ENCODE data around the gene IGF2R.

IGF2R gene

DNA sequence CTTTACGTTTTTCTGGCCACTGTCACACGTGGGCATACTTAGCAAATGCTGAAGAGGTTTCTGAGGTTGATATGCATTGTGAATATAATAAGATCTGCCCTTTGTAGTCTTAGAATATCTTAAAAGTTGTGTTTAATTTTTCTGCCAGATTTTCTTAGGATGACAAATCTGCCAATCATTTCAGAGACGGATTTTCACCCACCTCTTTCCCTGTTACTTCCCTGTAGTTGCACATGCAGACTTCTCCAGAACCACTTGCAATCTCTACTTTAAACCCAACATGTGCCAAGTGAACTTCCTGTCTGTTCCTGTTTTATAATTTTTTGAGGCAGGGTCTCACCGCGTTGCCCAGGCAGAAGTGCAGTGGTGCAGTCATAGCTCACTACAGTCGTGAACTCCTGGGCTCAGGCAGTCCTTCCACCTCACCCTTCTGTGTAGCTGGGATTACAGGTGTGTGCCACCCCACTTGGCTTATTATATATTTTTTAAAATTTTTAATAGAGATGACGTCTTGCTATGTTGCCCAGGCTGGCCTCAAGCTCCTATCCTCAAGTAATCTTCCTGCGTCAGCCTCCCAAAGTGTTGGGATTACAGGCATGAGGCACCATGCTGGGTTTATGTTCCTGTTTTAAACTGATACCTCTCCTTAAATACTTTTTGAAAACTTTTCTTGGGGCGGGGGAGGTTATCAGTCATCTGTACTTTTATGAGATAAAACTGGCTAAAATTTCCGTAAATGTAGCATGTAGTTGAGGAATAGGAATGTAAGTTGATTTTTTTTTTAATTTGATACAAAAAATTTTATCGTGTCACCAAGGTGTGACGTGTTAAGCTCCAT lies 2.7 kb downstream of the IGF2R start:
- TF ChIP-seq CTCF (IDR thresholded peaks at IDR 0.05; ENCODE audit: low read depth, low read length): no peak
- no peak overlapping the region for H3K4me3 ChIP-seq (ENCODE audit: low read depth, low read length)

GRCh38 chr6:159972506-159973268 lies 3.8 kb downstream of the IGF2R start:
- no peak overlapping the region for H3K4me3 ChIP-seq (ENCODE audit: low read depth, low read length)
- TF ChIP-seq CTCF (IDR thresholded peaks at IDR 0.05; ENCODE audit: low read depth, low read length): no peak

DNA sequence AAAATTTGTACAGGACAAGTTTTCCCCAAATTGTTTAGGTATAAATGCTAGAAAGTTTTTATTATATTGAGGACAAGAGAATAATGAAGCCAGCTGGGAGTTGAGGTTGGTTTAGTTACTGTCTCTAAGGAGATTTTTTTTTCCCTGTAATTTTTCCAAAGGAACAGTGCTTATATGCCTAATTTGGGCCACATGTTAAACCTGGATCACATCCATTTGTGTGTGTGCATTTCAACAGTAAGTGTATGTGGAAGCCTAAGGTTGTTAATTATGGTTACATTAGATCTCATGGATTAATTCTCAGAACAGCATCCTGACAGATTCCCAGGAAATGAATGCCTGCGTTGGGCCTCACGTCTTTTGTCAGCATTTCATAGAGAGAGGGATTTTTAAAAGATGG lies 4.5 kb downstream of the IGF2R start:
- no peak overlapping the region for H3K4me3 ChIP-seq (ENCODE audit: low read depth, low read length)
- no peak for TF ChIP-seq CTCF (IDR thresholded peaks at IDR 0.05; ENCODE audit: low read depth, low read length)

GRCh38 chr6:159973951-159974350 lies 5.1 kb downstream of the IGF2R start:
- no peak for TF ChIP-seq CTCF (IDR thresholded peaks at IDR 0.05; ENCODE audit: low read depth, low read length)
- H3K4me3 ChIP-seq (ENCODE audit: low read depth, low read length): no peak overlapping the region

GRCh38 chr6:159974932-159975331 lies 6.0 kb downstream of the IGF2R start:
- no peak overlapping the region for H3K4me3 ChIP-seq (ENCODE audit: low read depth, low read length)
- no peak for TF ChIP-seq CTCF (IDR thresholded peaks at IDR 0.05; ENCODE audit: low read depth, low read length)

GRCh38 chr6:159976686-159977254 lies 7.9 kb downstream of the IGF2R start:
- TF ChIP-seq CTCF (IDR thresholded peaks at IDR 0.05; ENCODE audit: low read depth, low read length): no peak
- no peak overlapping the region for H3K4me3 ChIP-seq (ENCODE audit: low read depth, low read length)

All from WI38 (cell line).